ENCODE results near the gene SGCD.

The SGCD gene

DNA sequence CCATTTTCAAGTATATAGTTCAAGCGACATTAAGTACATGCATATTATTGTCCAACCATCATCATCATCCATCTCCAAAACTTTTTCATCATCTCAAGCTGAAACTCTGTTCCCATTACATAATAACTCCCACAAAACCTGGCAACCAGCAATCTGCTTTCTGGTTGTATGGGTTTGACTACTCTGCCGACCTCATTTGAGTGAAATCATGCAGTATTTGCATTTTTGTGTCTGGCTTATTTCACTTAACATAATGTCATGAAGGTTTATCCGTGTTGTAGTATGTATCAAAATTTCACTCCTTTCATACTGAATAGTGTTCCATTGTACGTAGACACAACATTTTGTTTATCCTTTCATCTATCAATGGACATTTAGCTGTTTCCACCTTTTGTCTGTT lies 74.8 kb downstream of the SGCD start:
- DNase-seq (ENCODE audit: low spot score) = no peak

DNA sequence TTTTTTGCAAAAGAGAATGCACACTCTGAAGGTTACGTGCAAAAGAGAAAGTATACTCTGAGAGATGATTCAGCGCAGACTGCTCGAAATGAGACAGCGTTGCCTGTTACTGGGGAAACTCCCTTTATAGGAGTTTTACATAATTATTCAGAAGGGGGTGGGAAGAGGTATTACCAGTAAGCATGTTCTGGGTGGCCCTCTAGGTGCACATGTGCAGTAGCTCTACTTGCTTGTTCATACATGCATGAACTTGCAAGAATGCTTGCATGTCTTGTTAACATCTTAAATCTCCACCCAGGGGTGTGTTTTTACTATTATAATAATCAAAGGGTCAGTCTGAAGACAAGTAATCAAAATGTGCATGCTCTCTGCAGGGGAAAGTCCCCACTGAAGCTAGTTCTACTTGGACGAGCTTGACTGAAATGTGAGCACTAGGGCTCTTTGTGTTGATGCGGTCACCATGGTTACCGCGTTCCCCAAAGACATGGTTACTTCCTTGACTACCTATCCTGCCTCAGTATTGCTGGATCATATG lies 75.5 kb downstream of the SGCD start:
- DNase-seq (ENCODE audit: low spot score) = no peak

DNA sequence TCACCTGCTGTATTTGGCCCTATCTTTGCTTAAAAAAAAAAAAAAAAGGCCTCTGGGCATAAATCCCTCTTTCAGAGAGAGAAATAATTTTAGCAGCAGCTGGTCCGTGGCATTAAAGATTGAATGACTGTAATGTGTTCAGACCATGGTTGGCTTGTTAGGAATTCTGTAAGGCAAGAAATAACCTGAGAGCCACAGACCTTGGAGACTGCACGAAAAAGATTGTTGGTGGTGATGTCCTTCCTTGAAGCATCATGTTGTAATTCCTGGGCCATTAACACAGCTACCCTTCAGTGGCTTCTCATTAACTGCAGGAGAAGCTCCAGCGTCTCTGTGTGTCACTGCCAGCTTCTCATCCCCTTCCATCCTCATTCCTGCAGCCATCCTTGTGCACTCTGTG lies 79.0 kb downstream of the SGCD start:
- no peak for DNase-seq (ENCODE audit: low spot score)

DNA sequence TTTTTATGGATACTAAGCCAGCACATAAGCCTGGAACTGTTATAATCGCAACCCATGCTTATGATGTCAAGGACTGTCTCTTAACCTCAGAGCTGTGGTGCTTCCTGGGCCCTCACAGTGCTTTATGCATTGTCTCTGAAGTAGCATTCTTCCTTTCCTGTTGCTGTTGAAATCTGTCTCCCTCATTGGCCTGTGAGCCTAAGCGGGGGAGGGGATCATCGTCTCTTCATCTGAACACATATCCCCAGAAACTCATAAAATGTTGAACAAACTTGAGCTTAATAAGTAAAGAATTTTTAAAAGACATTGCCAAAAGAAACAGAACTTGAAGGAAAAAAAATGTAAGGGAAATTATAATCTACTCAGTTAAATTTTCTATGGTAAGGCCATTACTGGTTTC lies 80.3 kb downstream of the SGCD start:
- DNase-seq (ENCODE audit: low spot score) = no peak

DNA sequence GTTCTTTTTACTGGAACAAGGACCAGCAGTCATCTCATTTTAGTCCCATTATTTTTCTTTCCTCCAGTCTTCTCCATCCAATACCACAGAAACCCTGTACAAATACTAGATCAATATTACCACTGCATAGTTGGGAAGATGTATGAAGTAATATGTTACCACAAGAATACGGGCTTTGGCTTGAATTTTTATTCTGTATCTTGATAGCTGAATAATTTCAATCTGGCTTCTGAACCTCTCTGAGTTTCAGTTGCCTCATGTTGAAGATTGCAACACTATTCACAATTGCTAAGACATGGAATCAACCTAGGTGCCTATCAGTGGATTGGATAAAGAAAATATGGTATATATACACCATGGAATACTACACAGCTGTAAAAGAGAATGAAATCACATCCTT lies 82.9 kb downstream of the SGCD start:
- no peak for DNase-seq (ENCODE audit: low spot score)

DNA sequence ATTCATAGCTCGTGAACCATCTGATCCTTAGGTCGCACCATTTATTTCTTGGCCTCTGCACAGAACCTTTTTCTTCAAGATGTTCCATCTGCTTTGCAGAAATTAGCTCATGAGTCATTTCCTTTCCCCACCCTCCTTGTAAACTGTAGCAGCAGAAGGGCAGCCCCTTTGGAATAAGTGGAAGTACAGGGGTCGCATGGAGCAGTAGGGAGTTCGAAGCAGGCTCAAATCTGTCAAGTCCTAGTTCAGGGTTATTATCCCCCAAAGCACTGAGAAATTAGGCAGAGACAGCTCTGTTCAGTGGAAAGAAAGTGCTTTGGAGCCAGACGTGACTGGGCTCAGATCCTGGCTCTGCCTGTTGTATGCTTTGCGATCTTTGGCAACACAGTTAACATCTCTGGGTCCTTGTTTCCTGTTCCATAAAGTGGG lies 84.2 kb downstream of the SGCD start:
- no peak for DNase-seq (ENCODE audit: low spot score)

DNA sequence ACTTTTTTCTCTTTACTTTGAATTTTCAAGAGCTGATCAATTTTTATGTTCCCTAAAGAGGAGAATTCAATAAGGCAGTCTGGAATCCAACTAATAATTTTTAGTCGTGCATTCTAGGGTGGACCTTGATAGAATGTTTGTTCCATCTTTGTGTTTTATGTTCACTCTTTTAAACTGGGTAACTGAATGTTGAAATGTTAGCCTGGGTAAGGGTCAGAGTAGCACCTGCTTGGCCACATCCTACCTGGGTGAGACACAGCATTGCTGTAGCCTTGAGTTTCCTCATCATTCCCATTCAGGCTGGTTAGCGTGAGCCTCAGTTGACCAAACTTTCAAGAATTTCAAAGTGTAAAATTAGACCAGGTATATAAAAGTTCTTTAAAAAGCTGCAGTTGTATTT lies 85.0 kb downstream of the SGCD start:
- no peak for DNase-seq (ENCODE audit: low spot score)

DNA sequence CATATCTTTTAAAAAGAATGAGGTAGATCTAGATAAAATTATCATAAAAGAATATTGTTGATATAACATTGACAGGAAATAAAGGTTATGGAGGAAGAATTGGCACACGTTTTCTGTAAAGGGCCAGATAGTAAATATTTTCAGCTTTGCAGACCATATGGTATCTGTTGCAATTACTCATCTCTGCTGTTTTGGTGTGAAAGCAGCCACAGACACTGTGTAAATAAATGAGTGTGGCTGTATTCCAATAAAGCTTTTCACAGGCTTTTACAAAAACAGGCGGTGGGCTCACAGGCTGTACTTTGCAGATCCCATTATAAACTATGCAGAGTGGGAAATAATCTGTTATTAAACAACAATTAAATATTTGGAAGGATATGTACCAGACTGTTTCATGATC lies 87.4 kb downstream of the SGCD start:
- no peak for DNase-seq (ENCODE audit: low spot score)

DNA sequence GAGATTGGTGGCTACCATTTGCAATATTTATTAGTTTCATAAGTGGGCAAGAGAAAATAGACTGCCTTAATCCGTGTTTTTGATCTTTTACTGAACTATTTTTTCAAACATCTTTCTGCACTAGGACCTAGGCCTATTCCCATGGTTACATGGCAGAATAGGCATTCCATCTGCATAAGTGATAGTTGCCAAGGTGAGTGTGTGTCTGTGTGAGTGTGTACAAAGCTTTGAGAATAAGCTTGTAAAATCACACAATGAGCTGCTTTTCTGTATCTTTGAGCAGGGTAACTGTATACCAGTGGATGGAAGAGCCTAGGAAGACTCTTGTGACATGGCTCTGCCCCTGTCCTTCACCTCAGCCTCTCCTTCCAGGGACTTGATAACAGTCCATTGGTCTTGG lies 92.7 kb downstream of the SGCD start:
- DNase-seq (ENCODE audit: low spot score) = no peak

DNA sequence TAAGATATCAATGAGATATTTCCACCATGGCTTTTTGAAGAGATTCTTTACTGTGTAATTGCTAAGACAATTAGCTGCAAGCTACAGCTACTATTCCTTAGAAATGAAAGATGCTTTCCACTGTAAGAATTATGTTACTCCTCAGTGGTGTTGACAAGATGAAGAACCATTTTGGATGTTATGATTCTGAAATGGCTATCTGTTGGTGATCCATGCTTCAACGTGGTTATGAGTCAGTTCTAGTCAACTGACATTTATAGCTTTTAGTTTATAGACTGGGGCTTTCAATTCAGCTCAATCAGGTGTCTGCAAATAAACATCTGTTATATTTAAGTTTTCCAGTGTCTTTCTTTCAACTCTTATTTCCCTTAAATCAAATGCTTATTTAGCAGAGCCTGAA lies 93.7 kb downstream of the SGCD start:
- DNase-seq (ENCODE audit: low spot score) = no peak

DNA sequence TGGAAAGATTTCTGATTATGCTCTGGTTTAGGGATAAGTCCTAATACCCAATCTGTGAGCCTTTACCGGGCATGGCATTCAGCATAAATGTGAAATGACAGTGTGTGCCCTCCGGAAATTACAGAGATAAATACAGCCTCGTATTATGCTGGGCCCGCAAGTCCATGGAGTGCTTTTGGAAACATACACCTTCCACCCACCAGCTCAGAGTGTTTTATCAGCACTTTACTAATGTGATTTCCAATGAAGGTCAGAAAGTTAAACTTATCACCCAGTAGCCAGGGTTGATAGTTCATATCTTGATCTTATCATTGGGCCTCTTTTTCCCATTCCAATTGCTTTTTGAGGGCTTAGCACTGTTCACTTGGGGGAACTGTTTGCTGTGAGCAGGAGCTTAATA lies 94.8 kb downstream of the SGCD start:
- no peak for DNase-seq (ENCODE audit: low spot score)

DNA sequence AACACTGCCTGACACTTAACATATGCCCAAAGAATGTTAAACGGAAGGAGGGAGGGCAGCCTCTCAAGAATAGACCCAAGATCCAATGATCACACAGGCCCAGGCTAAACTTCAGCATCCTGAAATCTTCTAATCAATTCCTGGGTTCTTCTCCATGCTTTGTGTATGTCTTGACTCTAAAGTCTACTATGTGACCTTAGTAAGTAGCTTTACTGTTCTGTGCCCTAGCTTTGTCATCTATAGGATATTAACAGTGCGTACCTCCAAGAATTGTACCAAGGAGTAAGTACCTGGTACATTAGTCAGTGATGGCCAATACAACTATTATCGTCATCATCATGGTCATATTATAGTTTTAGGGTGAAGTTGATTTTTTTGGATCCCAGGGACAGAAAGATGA lies 96.6 kb downstream of the SGCD start:
- DNase-seq (ENCODE audit: low spot score) = no peak

DNA sequence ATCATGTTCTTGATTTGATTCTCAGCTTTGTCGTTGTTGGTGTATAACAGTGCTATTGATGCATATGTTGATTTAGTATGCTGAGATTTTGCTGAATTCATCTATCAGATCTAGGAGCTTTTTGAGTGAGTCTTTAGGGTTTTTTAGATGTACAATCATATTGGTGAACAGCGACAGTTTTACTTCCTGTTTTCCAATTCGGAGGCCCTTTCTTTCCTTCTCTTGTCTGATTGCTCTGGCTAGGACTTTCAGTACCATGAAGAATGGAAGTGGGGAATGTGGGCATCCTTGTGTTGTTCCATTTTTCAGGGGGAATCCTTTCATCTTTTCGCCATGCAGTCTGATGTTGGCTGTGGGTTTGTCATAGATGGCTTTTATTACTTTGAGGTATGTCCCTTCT lies 100.4 kb downstream of the SGCD start:
- no peak for DNase-seq (ENCODE audit: low spot score)

DNA sequence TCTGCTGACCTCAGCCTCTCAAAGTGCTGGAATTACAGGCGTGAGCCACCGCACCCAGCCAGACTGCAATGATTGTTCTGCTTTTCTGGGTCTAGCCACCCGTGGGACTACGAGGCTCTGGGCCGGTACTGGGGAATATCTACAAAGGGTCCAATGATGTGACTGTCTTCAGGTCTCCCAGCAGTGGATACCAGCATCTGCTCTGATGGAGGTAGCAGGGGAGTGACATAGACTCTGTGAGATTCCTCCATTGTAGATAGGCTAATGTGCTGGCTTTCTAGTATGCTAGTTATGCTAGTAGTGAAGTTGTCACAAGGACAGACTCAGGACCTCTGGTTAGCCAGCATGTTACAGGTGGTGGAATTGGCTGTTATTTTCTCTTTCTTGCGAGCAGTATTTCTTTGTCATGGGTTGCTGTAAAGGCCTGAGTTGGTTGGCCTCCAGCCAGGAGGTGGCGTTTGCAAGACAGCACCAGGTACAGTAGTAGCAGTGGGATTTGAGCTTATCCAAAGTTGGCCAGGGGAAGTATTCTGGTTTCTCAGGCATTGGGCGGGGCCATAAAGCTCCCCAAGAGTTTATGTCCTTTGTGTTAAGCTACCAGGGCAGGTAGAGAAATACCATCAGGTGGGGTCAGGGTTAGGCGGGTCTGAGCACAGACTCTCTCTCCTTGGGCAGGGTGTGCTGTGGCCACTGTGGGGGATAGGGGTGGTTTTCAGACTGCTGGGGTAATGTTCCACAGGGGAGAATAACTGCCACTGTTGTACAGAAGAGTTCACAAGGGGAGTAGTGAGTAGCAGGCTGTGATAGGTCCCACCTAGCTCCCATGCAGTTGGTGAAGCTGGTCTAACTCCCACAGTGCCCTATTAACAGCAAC lies 105.2 kb downstream of the SGCD start:
- DNase-seq (ENCODE audit: low spot score) = no peak

DNA sequence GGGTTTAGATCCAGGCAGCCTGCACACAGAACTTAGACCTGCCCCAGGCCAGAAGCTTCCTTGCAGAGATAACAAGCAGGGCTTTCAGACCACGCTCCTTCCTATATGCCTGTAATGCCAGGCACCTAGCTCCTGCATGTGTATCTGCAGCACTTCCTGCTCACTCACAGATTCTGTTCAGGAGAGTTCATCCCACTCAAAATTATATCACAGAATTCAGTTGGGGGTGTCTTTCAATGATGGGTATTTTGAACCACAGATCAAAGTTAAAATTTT lies 105.8 kb downstream of the SGCD start:
- no peak for DNase-seq (ENCODE audit: low spot score)

DNA sequence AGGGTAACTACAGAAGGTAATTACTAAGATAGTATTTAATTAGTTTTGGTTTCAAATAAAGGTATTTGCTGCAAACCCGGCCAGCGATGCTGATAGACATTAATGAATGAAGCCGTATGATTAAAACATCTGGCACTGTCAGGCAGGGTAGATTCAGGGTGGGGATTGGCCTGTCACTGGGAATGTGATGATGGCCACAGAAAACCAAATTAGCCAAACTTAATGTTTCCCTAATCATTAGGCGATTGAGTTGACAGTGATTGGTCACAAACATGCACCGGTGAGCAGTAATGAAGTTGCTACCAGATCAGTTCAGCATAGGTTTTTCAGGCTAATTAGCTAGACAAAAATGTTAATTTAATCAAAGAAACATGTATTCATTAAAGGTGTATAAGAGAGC lies 107.5 kb downstream of the SGCD start:
- no peak for DNase-seq (ENCODE audit: low spot score)

DNA sequence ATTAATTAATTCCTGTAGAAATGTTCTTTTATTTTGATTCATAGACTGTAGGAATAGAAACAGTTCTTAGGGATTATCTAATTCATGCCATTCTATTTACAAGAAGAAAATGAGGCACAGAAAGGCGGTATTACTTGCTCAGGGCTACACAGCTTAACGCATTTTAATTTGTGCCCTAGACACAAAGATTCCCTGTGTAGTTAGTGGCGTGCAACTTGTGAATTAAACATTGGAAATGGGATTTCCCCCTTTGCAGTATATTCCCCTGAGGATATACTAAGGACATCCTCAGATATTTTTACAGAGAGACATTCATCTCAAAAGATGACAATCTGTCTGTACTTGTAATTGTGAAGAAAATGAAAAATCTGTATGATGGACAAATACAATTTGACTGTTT lies 108.1 kb downstream of the SGCD start:
- no peak for DNase-seq (ENCODE audit: low spot score)

DNA sequence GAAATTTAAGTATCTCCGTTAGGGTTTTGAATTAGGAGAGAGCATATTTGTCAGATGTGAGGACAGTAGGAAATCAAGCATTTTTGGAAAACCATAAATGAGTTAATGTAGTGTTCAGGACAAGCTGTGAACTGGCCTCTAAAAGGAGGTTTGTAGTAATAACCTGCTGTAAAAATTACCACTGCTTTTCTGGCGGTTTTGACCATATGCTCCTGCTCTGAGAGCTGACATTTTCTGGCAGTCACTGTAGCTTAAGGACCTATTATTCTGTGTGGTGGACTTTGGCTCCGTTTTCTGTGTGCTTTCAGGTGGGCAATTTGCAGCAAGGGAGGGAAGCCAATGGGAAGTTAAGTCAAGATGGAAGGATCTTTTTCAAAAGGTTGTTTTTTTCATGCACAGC lies 111.1 kb downstream of the SGCD start:
- no peak for DNase-seq (ENCODE audit: low spot score)

DNA sequence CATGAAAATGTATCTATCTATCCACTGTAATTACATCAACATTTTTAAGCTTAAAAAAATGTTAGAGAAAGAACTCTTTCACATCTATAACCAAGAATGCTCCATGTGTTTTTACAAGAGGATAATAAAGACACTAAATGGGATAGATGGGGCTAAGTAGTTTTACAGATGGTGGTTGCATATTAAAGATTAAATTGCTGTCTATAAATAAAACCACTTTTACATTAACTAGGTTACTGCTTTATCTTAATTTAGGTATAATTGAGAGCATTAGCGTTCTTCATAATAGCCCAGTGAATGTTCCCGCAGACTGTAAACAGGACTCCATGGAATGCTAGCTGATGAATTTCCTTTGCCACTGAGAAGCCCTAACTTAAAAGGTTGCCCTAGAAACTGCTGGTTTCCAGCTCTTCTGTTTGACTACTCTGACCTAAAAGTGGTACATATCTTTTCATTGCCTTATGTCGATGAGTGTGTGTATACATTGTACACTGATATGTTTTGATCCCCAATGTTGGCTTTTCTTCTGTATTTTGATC lies 117.9 kb downstream of the SGCD start:
- DNase-seq (ENCODE audit: low spot score) = no peak

DNA sequence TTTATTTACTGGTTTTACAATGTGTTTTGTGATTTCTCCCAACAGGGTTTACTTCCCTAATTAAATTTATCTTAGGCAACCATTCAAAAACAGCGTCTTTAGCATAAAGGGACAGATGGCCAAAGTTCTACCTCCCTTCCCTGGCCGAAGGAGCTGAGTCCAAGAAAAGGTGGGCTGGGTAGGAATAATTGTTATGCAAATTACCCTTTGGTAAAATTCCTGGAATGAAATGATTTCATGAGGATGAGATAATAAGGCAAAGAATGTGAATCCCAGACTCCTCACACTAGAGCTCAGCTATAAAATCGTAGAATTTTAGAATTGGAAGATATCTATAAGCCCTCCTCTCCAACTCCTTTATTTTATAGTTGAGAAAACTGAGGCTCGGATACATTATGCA lies 119.6 kb downstream of the SGCD start:
- DNase-seq (ENCODE audit: low spot score) = no peak

DNA sequence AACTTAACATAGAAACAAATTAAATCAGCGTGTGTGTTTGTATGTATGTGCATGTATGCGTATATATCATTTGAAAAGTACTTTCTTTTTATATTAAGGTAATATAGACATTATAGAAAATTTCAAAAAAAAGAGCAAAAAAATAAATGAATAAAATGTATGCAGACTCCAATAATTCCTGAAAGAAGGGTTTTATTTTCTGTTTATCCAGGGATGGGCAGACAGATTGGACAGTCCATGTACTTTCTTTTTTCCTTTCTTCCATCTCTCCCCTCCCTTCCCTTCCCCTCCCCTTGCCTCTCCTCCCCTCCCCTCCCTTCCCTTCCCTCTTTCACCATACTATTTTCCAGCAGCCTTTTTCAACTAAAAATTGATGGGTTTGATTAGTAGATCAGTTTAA lies 123.8 kb downstream of the SGCD start:
- no peak for DNase-seq (ENCODE audit: low spot score)

DNA sequence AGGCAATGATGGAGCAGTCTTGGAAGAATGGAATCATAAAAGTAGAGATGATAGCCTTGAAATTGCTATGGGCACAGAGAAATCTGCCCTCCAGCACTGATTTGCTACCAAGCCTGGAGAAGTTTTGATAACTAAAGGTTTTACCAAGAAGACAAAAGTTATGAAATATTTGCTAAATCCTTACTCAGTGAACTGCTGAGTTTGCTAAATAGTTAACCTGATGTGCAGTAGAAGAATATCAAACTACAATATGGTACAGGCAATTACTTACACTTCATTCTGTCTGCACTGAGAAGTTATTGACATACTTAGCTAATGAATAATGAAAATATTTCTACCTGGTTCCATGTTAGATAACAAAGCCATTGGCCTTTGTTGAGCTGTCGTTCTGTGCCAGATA lies 124.5 kb downstream of the SGCD start:
- DNase-seq (ENCODE audit: low spot score) = no peak

DNA sequence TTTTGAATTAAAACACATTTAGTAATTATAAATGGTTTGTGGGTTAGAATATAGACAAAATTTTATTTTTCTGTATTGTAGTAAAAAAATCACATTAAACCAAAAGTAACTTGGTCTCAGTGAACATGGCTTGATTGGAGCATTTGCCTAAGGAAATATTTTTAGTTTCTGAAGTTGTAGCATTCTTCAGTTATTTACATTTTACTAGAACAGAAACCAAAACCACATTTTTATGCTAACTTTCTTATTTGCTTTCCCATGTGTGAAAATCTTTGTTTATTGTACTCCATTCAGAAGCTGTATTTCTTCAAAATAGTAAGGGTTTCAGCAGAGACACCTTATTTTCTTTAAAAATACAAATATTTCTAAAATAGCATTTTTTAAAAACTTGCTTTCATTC lies 129.9 kb downstream of the SGCD start:
- DNase-seq (ENCODE audit: low spot score) = no peak

DNA sequence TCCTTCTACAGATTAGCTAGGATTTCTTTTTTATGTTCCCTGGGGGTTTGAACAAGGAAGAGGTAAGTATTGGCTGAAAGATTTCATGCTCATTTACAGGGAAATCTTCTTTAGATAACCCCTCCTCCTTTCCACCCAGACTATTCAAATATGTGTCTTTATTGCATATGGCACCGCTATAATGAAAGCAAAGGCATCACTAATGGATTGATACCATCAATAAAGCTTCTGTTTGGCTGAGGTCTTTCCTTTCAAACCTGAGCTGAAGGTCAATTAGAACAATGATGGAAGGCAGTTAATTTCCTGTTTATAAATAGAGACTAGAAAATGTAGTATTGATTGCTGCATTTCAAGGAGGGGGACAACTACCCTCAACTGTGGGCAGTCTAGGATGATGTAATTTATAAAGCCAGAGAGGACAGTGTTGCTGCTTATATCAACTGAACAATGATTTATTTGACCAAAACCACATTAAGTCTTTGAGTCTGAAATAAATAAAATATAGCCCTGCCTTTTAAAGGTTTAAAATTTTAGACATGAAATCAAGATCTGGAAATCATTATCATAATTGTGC lies 132.9 kb downstream of the SGCD start:
- no peak for DNase-seq (ENCODE audit: low spot score)
